Activated CD8-positive, alpha-beta memory T cell treated with anti-CD3 and anti-CD28 coated beads for 4 hours (primary cell): ENCODE results near the gene SDHA.
"Not testable (repeated sequence)": the region's sequence is repeated elsewhere in the genome, so short reads cannot be mapped to it uniquely, and the experiment has no call there.

ENCODE experiments used
- DNase-seq, 2 donors: peaks; one replicate each; pipeline ENCODE4 v3.0.0-alpha.2; 2020; ENCODE audit warnings: low read depth in 2 of 2

SDHA gene

GRCh38 chr5:222951-223715 lies 5.0 kb downstream of the SDHA start:
- not testable (repeated sequence) for DNase-seq

- no peak for DNase-seq
Measured at GRCh38 chr5:223791-224190, 5.7 kb downstream of the SDHA start.

- no peak for DNase-seq
Measured at GRCh38 chr5:225334-225733, 7.2 kb downstream of the SDHA start.

GRCh38 chr5:227375-227774 lies 9.3 kb downstream of the SDHA start:
- DNase-seq: not testable (repeated sequence)

- DNase-seq: no peak
Measured at GRCh38 chr5:228886-229285, 10.8 kb downstream of the SDHA start.

- DNase-seq: no peak
Measured at GRCh38 chr5:230711-231110, 12.6 kb downstream of the SDHA start.

GRCh38 chr5:231661-232060 lies 13.5 kb downstream of the SDHA start:
- DNase-seq: no peak

GRCh38 chr5:233426-233825 lies 15.3 kb downstream of the SDHA start:
- not testable (repeated sequence) for DNase-seq

GRCh38 chr5:234450-234849 lies 16.3 kb downstream of the SDHA start:
- DNase-seq: no peak

GRCh38 chr5:235527-235926 lies 17.4 kb downstream of the SDHA start:
- DNase-seq: not testable (repeated sequence)

GRCh38 chr5:237931-238330 lies 19.8 kb downstream of the SDHA start:
- not testable (repeated sequence) for DNase-seq

- DNase-seq: not testable (repeated sequence)
Measured at GRCh38 chr5:240550-240949, 22.4 kb downstream of the SDHA start.

- DNase-seq: not testable (repeated sequence)
Measured at GRCh38 chr5:241045-241669, 23.0 kb downstream of the SDHA start.

GRCh38 chr5:243683-244367 lies 25.7 kb downstream of the SDHA start:
- DNase-seq: not testable (repeated sequence)

- DNase-seq: not testable (repeated sequence)
Measured at GRCh38 chr5:245717-246116, 27.6 kb downstream of the SDHA start.

- not testable (repeated sequence) for DNase-seq
Measured at GRCh38 chr5:250396-250795, 32.3 kb downstream of the SDHA start.

GRCh38 chr5:251016-251415 lies 32.9 kb downstream of the SDHA start:
- DNase-seq: not testable (repeated sequence)

- DNase-seq: not testable (repeated sequence)
Measured at GRCh38 chr5:251538-251937, 33.4 kb downstream of the SDHA start.

- not testable (repeated sequence) for DNase-seq
Measured at GRCh38 chr5:251975-252374, 33.9 kb downstream of the SDHA start.

GRCh38 chr5:252546-252945 lies 34.4 kb downstream of the SDHA start:
- no peak for DNase-seq

- DNase-seq: not testable (repeated sequence)
Measured at GRCh38 chr5:254322-254721, 36.2 kb downstream of the SDHA start.

GRCh38 chr5:255116-255515 lies 37.0 kb downstream of the SDHA start:
- DNase-seq: not testable (repeated sequence)

- not testable (repeated sequence) for DNase-seq
Measured at GRCh38 chr5:256347-256746, 38.2 kb downstream of the SDHA start.
